HG03469 (cell line): Measurements from ENCODE around the gene PCCA.
"Not testable (repeated sequence)": the region's sequence is repeated elsewhere in the genome, so short reads cannot be mapped to it uniquely, and the experiment has no call there.

Experiments
- ATAC-seq: cut with Tn5 transposase; IDR thresholded peaks from one replicate; pipeline ENCODE4 v1.9.1; 2021; ENCODE audit warnings: mild to moderate bottlenecking, moderate library complexity, moderate number of reproducible peaks; ENCODE audit not compliant: unreplicated experiment

The PCCA gene

DNA sequence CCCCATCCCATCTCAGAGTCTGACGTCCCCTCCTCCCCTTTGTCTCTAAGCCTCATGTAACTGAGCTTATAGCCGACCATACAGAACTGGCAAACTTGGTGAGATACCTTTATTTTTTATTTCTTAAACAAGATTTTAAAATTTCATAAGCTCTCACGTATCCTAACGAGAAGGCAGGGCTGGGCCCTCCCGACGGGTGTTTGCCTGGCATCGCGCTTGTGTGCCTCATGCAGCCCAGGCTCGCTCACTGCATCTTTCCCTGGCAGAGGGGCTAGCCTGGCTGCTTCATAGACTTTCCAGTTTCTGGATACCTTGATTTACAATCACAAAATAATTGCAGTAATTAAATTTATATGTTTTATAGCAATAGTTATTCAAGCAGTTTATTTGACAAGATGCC, 430.7 kb downstream of the PCCA start:
- ATAC-seq = no peak

DNA sequence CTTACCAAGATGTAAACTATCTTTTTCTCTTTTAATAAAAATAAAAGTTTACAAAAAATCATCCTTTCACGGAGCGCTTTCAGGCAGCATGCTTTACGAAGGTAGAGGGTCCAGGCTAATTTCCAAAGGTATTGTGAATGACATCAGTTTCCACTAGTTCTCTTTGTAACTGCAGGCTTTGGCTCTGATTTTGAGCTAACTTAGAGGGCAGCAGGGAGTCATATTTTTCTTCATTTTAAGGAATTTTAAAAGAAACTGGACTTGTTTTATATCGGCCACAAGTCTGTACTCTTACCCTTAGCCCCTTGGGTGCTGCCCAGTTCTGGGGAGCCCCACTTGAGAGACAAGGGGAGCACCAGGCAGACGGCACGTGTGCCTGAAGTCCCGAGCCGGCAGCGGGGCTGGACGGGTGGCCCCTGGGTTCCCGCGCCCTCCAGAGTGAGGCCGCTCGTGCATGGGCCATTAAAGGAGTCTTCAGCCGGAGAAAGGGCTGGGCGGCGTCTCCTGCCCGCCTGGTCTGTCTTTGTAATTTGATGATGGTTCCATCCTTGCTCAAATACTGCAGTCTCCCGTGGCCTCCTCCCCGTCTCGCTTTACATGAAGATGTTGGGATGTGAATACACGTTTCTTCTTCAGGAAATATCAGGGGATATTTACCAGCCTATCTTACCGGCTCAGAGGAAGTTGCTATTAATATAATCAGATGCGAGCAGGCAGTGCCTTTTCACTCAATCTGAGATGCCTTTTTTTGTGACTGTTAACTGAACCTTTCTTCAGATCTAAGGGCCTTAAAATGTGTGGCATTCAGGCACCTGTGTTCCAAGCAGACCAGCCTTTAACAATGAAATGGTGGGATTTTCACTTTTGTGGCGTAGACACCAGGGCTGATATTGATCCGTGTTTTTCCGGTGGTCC, 432.3 kb downstream of the PCCA start:
- ATAC-seq = no peak

DNA sequence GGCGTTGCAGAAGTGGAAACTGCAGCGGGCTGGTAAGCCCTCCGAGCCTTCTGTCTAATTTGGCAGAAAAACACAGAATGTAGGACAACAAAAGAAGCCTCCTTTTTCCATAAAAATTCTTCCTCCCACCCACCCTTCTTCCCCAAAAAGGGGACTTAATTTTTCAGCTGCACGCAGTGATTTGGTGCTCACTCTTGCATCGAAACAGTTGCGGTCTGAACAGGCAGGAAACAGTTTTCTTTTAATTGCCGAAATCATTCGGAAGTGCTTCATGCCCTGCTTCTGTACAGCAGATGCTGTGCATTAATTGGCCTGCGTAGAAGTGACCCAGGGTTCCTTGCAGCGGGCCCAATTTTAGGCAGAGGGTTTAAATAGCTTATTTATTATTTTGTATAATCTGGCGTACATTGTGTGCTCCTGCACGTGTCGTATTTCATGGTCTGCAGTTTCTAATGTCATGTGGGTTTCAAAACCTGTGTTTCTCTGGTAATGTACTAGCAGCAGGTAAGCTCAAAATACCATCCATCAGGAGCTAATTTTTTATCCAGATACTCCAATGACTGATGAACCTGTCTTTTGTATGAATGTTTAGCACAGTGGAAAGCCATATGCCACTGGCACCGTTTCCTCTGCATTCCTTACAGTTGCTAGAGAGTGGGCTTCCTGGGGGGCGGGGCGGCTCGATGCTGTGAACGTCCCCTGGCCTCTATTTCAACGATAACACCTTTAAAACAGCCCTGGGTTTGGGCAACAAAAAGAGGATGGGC, 433.1 kb downstream of the PCCA start:
- ATAC-seq = no peak

DNA sequence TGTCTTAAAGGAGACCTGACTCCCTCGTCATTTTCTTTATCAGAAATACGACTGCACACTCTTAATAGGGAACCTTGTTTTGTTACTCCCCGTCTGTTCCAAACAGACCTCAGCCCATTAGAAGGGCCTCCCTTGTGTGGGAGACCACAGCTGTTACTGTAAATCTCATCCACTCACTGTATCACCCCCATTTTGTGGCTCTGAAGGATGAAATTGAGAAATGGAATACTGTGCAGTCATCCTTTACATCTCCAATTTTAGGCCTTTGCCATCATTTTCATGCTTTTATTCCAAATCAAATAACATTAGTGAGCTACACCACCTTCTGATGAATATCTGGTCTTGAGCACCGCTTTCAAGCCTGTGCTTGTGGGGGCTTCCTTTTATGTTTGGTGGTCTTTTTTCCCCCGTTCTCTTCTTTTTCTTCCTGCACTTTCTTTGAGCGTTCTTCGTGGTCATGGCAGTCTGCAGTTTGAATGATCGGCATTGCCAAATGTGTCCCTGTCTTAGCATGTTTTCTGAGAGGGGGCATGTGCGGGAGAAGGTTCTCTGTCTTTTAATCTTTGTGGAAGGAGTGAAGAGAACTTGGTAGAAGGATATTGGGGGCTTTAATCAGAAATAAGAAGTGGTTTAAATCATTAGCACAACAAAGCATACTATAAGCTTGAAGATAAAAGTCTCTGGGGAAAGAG, 433.9 kb downstream of the PCCA start:
- no peak for ATAC-seq

DNA sequence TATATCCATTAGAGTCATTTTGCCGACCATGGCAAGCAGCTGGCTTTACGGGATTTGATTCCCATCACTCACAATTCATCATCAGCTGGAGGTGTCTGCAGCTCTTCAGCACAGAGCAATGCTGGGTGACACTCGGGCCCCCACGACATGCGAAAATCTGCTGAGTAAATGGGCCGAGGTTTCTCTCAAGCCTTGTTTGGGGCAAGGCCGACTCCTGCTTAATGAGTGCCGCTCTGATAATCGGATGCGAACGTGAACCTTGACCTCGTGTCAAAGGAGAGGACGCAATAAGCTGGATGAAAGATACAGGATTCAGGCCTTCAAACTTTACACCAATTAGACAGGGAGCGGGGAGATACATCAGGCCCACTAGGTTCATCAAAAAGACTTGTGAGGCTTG, 434.5 kb downstream of the PCCA start:
- ATAC-seq = no peak

DNA sequence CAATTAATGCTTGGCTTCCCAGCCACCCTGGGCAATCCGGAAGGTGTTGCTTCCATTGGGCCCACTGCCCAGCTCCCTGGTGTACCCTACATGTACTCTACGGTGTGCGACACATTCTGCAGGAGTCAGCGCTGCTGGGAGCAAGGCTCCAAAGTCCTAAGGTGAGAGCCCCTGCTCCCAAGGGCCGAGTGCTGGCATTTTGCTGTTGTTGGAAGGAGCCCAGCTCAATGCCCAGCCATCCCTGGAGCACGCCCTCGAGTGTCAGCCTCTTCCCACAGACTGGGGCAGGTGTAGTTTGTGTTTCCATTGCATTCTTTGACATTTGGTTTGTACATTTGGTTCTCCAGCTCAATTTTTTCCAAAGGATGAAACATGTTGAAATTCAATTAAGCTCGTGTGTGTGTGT, 435.1 kb downstream of the PCCA start:
- ATAC-seq = no peak

DNA sequence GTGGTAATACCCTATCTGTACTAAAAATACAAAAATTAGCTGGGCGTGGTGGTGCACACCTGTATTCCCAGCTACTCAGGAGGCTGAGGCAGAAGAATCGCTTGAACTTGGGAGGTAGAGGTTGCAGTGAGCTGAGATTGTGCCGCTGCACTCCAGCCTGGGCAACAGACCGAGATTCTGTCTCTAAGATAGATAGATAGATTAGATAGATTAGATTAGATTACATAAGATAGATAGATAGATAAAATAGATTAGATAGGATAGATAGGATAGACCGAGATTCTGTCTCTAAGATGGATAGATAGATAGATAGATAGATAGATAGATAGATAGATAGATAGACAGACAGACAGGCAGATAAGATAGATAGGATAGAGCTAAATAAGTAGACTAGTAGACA, 435.8 kb downstream of the PCCA start:
- ATAC-seq = not testable (repeated sequence)

DNA sequence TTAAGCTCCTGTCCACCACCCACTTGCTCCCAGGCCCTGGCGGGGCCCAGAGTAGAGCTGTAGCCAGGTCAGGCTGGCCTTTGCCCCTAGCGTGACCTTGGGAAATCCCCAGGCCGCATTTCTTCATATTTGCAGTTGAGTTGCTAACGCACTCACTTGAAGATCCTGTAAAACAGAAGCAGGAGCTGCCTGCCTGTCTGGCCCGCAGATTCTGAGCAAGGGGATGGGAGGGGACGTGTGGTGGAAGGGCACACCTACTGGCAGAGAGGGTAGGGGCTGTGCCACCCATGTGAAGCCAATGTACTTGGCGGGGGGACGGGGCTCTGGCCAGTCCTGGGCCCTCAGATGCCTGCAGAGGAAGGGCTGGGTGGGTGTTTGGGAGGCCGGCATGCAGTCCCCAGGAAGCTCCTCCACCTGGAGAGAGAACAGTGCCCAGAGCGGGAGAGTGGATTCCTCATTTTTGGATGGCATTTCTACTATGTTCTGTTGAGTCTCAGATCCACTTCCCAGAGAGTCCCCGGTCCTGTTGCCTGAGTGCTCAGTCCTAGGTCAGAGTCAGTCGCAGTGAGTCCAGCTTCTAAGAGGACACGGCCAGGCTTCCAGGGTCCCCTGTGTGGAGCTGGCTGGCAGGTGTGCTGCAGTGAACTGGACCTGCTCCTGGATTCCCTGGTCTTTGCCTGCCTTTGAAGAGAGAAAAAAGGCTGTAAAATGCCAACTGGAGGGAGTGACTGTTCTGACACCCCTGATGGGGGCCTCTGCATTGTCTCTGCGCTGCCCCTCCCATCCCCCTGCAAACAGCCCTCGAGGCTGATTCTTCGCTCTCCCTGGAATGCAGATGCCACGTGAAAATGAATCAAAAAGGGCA, 436.8 kb downstream of the PCCA start:
- no peak for ATAC-seq

DNA sequence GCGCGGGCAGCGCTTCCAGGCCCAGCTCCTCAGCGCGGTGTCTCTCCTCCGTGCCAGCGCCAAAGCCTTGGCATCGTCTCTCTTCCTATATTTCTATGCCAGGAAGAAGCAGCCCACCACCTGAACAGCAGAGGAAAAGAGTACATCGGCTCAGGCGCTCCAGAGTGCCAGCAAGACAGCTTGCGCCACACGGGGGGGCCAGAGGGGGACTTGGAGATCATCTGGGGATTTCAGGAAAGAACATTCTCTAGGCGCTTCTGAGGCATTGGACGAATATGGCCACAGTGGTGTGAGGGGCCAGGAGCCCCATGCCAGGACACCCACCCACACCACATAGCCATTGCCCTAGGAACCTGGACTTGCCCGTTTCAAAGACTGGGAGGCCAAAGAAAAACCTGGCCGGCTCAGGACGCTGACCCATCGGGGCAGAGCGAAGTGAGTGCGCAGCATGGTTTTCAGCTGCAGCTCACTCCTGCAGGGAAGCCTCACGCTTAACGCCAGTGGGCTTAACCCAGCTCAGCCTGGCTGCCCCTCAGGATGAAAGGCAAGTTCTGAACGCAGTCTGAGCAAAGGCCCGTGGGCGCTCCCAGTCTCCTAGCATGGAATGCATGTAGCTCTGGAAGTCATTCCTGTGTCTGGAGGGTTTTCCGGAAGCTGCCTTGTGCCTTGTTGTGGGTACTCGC, 437.6 kb downstream of the PCCA start:
- ATAC-seq = no peak

DNA sequence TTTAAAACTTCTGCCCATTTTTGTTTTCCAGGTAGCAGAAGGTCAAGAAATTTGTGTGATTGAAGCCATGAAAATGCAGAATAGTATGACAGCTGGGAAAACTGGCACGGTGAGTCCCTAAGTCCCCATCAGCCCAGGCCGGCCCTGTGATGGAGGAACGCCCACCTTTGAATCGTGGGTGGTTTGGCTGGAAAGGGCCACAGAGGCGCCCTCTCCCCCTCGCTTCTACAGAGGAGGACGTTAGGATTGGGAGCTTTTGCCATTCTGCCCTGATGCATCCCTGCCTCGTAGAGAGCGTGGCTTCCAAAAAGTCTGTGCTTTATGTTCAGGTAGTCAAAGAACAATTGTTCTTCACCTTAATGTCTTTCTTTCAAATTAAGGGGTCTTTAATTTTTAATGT, 438.8 kb downstream of the PCCA start:
- ATAC-seq = no peak

DNA sequence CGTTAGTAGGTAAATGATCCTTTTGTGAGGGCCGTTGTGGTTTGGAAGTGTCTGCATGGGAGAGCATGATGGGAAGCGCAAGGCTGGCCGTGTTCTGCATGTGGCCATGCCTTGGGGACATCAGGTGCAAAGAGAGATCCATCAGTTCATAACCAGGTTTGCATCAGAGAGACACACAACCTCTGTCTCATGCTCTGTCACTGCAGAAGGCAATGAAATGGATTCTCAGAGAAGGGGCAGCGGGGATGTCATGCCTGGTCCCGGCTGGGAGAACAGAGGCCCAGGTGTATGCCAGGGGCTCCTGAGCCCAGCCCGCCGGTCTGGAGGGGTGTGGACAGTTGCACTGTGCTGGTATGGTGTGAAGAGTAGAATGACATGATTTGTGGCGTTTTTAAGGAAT, 439.5 kb downstream of the PCCA start:
- ATAC-seq = no peak

DNA sequence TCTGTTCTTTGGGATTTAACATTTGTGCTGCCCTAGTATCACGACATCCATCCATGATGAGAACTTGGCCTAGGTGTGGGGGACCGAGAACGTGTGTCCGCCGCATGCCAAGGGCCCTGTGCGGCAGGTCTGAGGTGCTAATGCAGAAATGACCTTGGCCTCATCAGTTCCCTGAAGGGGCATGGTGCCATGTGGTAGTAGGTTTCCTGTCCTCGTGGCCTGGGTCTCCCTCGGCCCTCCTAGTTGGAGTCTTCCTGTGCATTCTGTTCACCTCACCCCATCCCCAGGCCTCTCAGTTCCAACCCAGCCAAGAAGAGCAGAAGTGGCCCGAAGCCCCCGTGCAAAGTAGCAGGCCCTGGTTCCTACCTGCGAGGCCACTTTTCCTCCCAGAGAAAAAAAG, 439.9 kb downstream of the PCCA start:
- ATAC-seq = no peak

DNA sequence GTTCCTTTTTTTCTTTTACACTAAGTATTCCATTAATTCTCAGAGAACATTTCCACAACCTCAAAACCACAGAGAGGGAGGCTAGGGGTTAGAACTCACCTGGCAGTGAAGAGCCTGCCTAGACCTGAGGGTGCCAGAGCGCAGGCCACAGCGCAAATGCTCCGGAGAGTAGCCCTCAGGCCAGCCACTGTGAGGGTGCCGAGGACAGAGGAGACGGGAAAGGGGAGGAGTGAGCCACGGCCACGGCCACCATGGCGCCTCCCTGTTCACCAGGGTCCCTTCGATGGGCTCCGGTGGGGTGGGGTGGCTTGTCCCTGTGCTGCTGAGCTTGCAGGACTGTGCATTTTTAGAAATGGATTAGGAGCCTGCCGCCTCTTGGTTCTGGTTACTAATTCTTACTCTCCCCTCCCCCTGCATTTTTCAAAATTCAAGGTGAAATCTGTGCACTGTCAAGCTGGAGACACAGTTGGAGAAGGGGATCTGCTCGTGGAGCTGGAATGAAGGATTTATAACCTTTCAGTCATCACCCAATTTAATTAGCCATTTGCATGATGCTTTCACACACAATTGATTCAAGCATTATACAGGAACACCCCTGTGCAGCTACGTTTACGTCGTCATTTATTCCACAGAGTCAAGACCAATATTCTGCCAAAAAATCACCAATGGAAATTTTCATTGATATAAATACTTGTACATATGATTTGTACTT, 440.9 kb downstream of the PCCA start:
- ATAC-seq = no peak

DNA sequence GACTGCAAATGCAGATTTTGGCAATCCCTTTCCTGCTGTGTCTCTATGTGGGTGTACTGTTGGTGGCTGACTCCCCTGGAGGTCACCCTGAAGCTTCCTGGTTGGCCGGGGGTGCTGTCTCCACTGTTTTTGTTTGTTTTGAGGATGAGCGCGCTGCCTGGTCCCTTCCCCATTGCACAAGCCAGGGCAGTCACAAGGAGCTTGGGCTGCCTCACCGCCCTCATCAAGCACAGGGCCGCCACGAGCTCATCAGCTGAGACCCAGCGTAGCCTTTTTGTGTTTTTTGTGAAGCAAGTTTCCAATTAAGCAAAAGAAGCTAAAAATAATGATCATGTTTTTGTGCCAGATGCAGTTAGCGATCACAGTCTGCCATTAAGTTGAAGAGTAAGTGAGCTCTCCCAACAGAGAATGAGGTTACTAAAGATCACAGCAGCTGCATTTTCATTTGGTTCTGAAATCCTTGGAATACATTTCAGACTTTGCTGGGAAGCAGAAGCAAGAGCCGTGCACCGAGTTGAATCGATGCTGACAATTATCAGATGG, 441.8 kb downstream of the PCCA start:
- ATAC-seq = no peak

DNA sequence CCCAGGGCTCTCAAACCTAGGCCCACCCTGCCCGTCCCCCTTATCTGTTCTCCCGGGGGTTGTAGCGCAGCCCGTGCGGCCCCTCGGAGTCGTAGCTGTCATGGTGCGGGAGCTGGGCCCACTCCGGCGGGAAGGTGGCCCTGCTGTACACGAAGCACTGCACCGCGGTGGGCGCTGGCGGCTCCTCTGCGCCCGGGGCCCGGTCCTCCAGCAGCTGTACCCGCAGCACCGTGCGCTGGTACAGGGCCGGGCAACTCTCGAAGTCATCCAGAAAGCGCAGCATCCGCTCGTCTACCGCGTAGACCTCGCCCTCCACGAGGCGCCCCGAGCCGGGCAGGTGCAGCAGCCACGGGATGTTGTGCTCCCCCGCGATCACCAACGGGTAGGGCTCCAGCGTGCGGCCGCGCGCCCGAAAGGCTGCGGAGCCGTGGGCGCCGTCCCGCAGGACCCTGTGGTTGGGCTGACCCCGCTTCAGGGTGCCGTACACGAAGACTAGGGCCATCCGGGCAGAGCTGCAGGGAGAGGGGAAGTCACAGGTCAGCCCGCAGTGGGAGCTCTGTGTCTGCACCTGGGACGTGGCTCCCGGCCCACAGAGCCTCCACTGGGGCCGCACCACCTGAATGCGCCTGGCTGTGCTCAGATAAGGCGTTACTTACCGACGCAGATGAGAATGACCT, 443.3 kb downstream of the PCCA start:
- ATAC-seq = no peak

DNA sequence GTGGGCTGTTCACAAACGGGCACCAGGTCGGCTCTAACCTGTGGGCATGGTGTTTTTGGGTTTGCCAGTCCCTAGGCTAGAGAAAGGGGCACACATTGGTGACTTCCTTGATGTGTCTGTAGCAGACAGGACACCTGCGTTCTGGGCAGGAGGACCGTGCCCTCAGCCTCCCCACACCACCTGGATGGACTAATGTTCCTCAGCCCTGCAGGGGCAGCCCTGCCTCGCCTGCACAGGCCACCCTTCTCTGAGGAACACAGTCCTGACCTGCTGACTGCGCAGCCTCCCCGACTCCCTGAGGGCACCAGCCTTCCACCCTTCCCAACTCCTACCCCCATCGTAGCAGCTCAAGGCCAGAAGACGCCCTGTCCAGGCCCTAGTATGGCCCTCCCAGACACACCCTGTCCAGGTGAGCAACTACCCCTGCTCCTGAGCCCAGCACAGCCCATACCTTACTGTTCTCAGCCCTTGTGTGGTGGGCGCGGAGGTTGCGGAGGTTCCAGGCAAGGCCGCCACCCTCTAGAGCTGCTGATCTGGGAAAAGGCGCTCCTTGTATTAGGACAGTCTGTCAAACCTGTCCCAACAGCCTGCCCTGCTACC, 444.0 kb downstream of the PCCA start:
- no peak for ATAC-seq

DNA sequence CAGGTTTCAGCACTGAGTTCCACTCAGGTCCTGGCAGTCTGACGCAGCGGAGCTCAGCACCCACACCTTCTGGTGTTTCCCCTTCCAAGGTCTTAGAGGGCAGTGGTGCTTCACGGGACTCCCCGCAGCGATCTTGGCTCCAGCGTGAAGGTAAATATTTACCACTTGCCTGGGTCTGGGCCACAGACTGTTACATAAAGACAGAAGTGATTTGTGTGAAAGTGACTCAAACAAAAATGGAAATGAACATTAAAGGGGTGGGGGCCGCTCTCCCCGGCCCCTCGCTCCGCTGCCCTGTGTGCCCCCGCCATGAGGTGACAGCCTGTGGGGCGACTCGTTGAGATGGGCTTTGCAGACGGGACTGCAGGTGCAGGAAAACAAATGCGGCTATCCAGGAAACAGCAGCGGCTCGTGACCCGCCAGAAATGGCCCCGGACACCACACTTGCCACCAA, 444.7 kb downstream of the PCCA start:
- ATAC-seq = no peak
